WI38 (cell line): ENCODE measurements around the gene MOB3C.

ENCODE experiments used
- H3K4me3 ChIP-seq: 2 replicates; pipeline ENCODE4 v1.5.1; 2011; ENCODE audit warnings: low read depth, mild to moderate bottlenecking, control low read depth, low read length
- CTCF ChIP-seq: IDR thresholded peaks from 2 replicates; pipeline ENCODE4 v1.5.1; 2012; ENCODE audit warnings: low read depth, mild to moderate bottlenecking, control low read depth, low read length

The MOB3C gene

GRCh38 chr1:46592823-46593222, 23.8 kb downstream of the MOB3C start:
- TF ChIP-seq CTCF = no peak
- H3K4me3 ChIP-seq = no peak overlapping the region

GRCh38 chr1:46589529-46589928, 27.1 kb downstream of the MOB3C start:
- H3K4me3 ChIP-seq = no peak overlapping the region
- TF ChIP-seq CTCF = no peak

GRCh38 chr1:46587069-46587468, 29.5 kb downstream of the MOB3C start:
- no peak for TF ChIP-seq CTCF
- H3K4me3 ChIP-seq = no peak overlapping the region

- no peak overlapping the region for H3K4me3 ChIP-seq
- TF ChIP-seq CTCF = no peak
Measured at GRCh38 chr1:46585312-46585938, 31.2 kb downstream of the MOB3C start.

GRCh38 chr1:46583494-46583893, 33.1 kb downstream of the MOB3C start:
- TF ChIP-seq CTCF = no peak
- no peak overlapping the region for H3K4me3 ChIP-seq

GRCh38 chr1:46582972-46583371, 33.6 kb downstream of the MOB3C start:
- H3K4me3 ChIP-seq = no peak overlapping the region
- no peak for TF ChIP-seq CTCF

GRCh38 chr1:46581681-46582455, 34.7 kb downstream of the MOB3C start:
- TF ChIP-seq CTCF = no peak
- no peak overlapping the region for H3K4me3 ChIP-seq
